DND-41 (cell line): ENCODE results near the gene PNKD.

Experiments used
- ATAC-seq: fragments of 200-7000 bp; cut with Tn5 transposase; 3 replicates; pipeline ENCODE4 v1.9.1; 2021; ENCODE audit warnings: low read depth; ENCODE audit not compliant: insufficient read depth
- DNase-seq: peaks from one replicate; pipeline ENCODE4 v3.0.0-alpha.2; 2020
- H2AFZ ChIP-seq: 2 replicates; pipeline ENCODE4 v1.6.0; 2012; ENCODE audit warnings: low read depth, low read length
- H3K27ac ChIP-seq: 2 replicates; pipeline ENCODE4 v1.5.1; 2012; ENCODE audit warnings: low read length, inconsistent platforms
- H3K27me3 ChIP-seq: fragments of 200-600 bp; sonication (generic); 2 replicates; pipeline ENCODE4 v1.6.0; 2012; ENCODE audit warnings: low read length, mild to moderate bottlenecking, inconsistent platforms; ENCODE audit not compliant: insufficient read depth, poor library complexity
- H3K36me3 ChIP-seq: 2 replicates; pipeline ENCODE4 v1.5.1; 2012; ENCODE audit warnings: low read length, inconsistent platforms; ENCODE audit not compliant: insufficient read depth
- H3K4me1 ChIP-seq: 2 replicates; pipeline ENCODE4 v1.5.1; 2012; ENCODE audit warnings: mild to moderate bottlenecking, low read length; ENCODE audit not compliant: insufficient read depth
- H3K4me2 ChIP-seq: 2 replicates; pipeline ENCODE4 v1.6.0; 2012; ENCODE audit warnings: mild to moderate bottlenecking, moderate library complexity, low read length, inconsistent platforms; ENCODE audit not compliant: insufficient read depth
- H3K4me3 ChIP-seq, 2 experiments: fragments of 200-600 bp in 1 of 2; shearing (Covaris generic) in 1 of 2; 2 replicates each; pipeline ENCODE4 v1.5.1; 2012 to 2016; ENCODE audit warnings: inconsistent platforms in 2 of 2, low read length in 2 of 2, mild to moderate bottlenecking in 2 of 2, low read depth in 1 of 2, moderate library complexity in 1 of 2
- H3K79me2 ChIP-seq: 2 replicates; pipeline ENCODE4 v1.6.0; 2012; ENCODE audit warnings: low read length, inconsistent platforms; ENCODE audit not compliant: insufficient read depth
- H3K9ac ChIP-seq: 2 replicates; pipeline ENCODE4 v1.6.0; 2012; ENCODE audit warnings: low read depth, mild to moderate bottlenecking, inconsistent platforms, low read length, moderate library complexity
- H3K9me3 ChIP-seq: 2 replicates; pipeline ENCODE4 v1.5.1; 2012; ENCODE audit warnings: low read length, moderate library complexity, mild to moderate bottlenecking, inconsistent platforms; ENCODE audit not compliant: insufficient read depth, severe bottlenecking
- H4K20me1 ChIP-seq: 2 replicates; pipeline ENCODE4 v1.6.0; 2012; ENCODE audit warnings: low read length; ENCODE audit not compliant: insufficient read depth
- CTCF ChIP-seq: IDR thresholded peaks from 2 replicates; pipeline ENCODE4 v1.5.1; 2012; ENCODE audit warnings: borderline replicate concordance, low read length, moderate library complexity, mild to moderate bottlenecking; ENCODE audit not compliant: poor library complexity, severe bottlenecking; ENCODE audit errors: extremely low read depth
- EZH2 ChIP-seq: IDR thresholded peaks from 3 replicates; pipeline ENCODE4 v1.6.1; 2012; ENCODE audit warnings: borderline replicate concordance, low read depth, mild to moderate bottlenecking, moderate library complexity, low read length, inconsistent platforms; ENCODE audit not compliant: severe bottlenecking

The PNKD gene

GRCh38 chr2:218387369-218388194, 117.3 kb downstream of the PNKD start:
- no peak overlapping the region for H3K9ac ChIP-seq
- no peak overlapping the region for H3K4me3 ChIP-seq
- no peaks in the 10 kb centered on the region for H3K79me2 ChIP-seq
- no peak overlapping the region for H2AFZ ChIP-seq
- H3K4me2 ChIP-seq = no peak overlapping the region
- TF ChIP-seq EZH2 (no peak), CTCF (no peak)
- no peak for DNase-seq
- no peaks in the 10 kb centered on the region for H4K20me1 ChIP-seq
- H3K27me3 ChIP-seq = no peaks in the 10 kb centered on the region
- ATAC-seq = no peak
- no peaks in the 10 kb centered on the region for H3K9me3 ChIP-seq
- no peaks in the 10 kb centered on the region for H3K4me1 ChIP-seq
- no peak overlapping the region for H3K27ac ChIP-seq
- H3K36me3 ChIP-seq = no peaks in the 10 kb centered on the region

- no peak overlapping the region for H3K4me2 ChIP-seq
These were observed 119.2 kb downstream of the PNKD start for GRCh38 chr2:218389333-218390150.

GRCh38 chr2:218391202-218391601, 120.9 kb downstream of the PNKD start:
- no peaks in the 10 kb centered on the region for H3K27me3 ChIP-seq
- no peak for ATAC-seq
- H3K79me2 ChIP-seq = no peaks in the 10 kb centered on the region
- no peaks in the 10 kb centered on the region for H3K36me3 ChIP-seq
- peaks cover 7% of the 10 kb centered on the region for H3K4me1 ChIP-seq
- no peak overlapping the region for H3K4me2 ChIP-seq
- no peaks in the 10 kb centered on the region for H4K20me1 ChIP-seq
- H2AFZ ChIP-seq = no peak overlapping the region
- DNase-seq = no peak
- H3K27ac ChIP-seq = no peak overlapping the region
- H3K9ac ChIP-seq = no peak overlapping the region
- TF ChIP-seq CTCF (no peak), EZH2 (no peak)
- no peaks in the 10 kb centered on the region for H3K9me3 ChIP-seq
- no peak overlapping the region for H3K4me3 ChIP-seq

More at GRCh38 chr2:218389333-218390150, 119.2 kb downstream of the PNKD start:
- H3K36me3 ChIP-seq = no peaks in the 10 kb centered on the region
- H3K9ac ChIP-seq = no peak overlapping the region
- ATAC-seq (no peak), DNase-seq (no peak)
- no peak overlapping the region for H3K27ac ChIP-seq
- TF ChIP-seq CTCF (no peak), EZH2 (no peak)
- no peak overlapping the region for H2AFZ ChIP-seq
- no peaks in the 10 kb centered on the region for H4K20me1 ChIP-seq
- no peaks in the 10 kb centered on the region for H3K79me2 ChIP-seq
- no peaks in the 10 kb centered on the region for H3K27me3 ChIP-seq
- H3K9me3 ChIP-seq = no peaks in the 10 kb centered on the region
- no peak overlapping the region for H3K4me3 ChIP-seq
- no peaks in the 10 kb centered on the region for H3K4me1 ChIP-seq
